Measurements from ENCODE around the gene ALPI. TPM values are rescaled to one million over a fixed set of nuclear protein-coding genes. Genes with fewer than 3 reads are reported as not detected.

ALPI gene
- total RNA-seq, 4 donors from 2014 or later = not detected

DNA sequence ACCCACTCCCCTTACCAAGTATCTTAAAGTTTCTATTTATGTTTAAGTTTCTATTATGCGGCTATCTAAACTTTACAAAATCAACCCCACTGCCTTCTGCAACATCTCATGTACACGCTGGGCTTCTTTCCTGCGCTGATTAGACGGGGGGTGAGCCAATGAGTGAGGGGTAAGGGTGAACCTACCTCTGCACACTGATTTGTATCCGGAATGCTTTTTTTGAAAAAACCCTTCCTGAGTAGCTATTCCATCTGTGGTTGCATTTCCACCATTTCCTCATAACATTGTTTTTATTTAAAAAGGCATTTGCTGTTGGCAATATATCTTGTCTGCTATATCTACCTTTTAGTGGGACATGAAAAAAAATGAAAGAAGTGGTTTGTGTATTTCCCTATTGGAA lies 43.0 kb upstream of the ALPI start:
- TF ChIP-seq, protein P1, sequence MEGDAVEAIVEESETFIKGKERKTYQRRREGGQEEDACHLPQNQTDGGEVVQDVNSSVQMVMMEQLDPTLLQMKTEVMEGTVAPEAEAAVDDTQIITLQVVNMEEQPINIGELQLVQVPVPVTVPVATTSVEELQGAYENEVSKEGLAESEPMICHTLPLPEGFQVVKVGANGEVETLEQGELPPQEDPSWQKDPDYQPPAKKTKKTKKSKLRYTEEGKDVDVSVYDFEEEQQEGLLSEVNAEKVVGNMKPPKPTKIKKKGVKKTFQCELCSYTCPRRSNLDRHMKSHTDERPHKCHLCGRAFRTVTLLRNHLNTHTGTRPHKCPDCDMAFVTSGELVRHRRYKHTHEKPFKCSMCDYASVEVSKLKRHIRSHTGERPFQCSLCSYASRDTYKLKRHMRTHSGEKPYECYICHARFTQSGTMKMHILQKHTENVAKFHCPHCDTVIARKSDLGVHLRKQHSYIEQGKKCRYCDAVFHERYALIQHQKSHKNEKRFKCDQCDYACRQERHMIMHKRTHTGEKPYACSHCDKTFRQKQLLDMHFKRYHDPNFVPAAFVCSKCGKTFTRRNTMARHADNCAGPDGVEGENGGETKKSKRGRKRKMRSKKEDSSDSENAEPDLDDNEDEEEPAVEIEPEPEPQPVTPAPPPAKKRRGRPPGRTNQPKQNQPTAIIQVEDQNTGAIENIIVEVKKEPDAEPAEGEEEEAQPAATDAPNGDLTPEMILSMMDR (IDR thresholded peaks at IDR 0.05) = no peak
- DNase-seq (ENCODE audit: low spot score) (no peak), ATAC-seq (ENCODE audit: low FRiP score) (no peak)

DNA sequence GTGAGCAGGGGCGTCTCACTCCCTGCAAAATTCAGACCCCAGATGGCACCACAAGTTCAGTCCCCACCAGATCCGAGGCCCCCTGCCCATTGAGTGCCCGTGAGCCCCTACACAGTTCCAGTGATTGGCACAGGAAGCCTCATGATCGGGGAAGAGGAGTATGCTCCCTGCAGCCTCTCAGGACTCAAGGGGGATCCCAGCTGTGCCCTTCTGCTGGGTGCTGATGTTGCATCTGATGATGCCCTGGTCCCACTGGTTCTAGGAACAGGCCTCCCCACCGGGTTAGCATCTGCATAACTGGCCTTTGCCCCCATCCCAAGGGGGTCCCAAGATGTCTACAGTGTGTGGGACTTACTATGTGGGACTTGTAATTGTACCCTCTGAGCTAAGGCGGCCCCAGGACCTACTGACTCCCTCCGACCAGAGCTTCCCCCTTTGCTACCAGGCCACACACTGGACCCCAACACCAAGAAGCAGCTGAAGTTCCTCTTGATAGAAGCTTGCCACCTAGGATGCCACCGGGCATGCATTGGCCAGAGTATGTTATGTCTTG lies 40.7 kb upstream of the ALPI start:
- ATAC-seq (ENCODE audit: low FRiP score) (no peak), DNase-seq (ENCODE audit: low spot score) (no peak)
- TF ChIP-seq, protein P1 (IDR thresholded peaks at IDR 0.05) = no peak

DNA sequence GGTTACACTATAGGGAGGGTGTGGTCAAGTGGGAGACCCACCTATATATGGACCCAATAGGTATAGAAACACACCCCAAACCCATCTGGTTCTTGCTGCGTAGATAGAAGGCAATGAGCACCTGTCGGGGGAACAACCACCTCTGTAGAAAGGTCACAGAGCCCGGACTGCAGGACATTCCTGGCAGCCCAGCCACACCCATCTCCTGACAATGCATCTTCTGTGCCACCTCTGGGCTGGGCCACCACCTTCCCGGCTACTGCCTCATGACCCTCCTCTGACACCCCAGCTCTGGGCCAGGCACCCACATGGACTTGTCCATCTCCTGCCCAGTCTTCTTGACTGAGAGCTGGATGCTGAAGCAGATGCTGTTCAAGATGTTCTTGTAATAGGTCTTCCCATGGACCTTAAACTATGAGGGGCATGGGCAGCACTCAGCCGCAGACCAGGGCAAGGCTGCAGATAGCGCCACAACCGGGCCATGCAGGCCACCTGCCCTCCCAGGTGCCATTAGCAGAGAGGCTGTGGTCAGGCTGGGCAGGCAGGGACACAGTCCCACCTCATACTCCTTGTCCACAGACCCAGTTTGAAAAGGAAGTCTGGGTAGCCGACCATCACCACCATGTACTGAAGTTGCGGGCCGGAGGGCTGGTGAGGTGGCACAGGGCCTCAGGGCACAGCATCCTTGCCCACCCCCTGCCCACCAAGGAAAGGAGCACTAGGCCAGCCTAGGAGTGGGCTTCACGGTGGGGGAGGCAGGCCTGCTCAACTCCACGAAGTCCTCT lies 40.0 kb upstream of the ALPI start:
- DNase-seq (ENCODE audit: low spot score) (no peak), ATAC-seq (ENCODE audit: low FRiP score) (no peak)
- TF ChIP-seq, protein P1 (IDR thresholded peaks at IDR 0.05) = no peak

DNA sequence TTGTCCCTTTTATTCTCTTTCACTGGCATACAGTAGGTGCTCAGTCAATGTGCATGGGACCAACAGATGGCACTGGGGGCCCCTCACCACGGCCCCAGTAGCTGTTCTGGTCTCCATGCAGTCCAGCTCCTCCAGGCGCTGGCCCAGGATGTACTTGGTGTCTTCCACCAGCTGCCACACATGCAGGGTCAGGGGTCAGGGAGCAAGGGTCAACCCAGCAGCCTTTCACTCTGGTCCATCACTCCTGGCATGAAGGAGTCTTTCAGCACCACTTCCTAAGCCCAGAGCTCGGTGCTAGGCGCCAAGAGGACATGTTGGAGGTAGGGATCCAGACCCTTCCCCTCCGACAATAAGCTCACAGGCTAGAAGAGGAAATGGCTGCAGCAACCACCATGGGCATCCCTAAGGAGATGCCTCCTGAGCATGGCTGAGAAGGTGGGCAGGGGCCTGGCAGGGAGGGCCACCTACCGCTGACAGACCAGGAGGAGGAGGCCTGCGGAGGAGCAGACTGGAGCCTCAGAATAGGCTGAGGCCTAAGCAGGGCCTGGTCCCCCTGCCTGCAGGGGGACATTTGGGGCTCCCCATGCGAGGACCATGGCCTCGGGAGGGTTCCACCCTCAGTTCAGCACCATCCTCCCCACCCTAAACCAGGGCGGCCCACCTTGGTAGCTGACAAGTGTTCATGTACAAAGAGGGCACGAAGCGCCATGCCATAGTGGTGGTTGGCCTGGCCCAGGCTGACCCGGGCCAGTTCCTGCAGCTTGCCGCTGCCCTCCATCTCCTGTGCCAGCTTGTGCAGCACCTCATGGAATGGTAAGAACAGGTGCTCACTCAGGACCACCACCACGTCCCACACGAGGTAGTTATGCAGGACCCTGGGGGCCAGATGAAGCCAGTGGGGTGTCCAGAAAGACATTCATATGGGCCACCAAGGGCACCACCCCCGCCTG lies 39.2 kb upstream of the ALPI start:
- ATAC-seq (ENCODE audit: low FRiP score) = no peak
- TF ChIP-seq, protein P1 (IDR thresholded peaks at IDR 0.05) = no peak
- DNase-seq (ENCODE audit: low spot score) = no peak

DNA sequence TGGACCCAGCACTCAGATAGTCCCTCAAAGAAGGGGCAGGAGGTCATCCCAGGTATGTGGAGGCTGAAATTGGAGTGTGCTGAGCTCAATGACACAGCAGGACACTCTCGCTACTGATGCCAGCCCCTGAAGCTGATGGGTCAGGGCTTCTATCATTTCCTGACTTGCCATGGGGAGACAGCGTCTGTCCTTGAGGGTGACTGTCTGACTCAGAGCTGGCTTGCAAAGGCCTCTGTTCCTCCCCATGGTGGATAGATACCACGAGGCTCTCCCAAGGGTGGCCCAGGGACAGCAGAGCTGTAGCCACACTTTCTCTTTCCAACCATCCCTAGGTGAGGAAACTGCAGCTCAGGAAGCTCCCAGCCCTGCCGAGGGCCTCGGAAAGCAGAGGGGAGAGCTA lies 38.5 kb upstream of the ALPI start:
- TF ChIP-seq, protein P1 (IDR thresholded peaks at IDR 0.05) = no peak
- DNase-seq (ENCODE audit: low spot score) = no peak
- no peak for ATAC-seq (ENCODE audit: low FRiP score)

DNA sequence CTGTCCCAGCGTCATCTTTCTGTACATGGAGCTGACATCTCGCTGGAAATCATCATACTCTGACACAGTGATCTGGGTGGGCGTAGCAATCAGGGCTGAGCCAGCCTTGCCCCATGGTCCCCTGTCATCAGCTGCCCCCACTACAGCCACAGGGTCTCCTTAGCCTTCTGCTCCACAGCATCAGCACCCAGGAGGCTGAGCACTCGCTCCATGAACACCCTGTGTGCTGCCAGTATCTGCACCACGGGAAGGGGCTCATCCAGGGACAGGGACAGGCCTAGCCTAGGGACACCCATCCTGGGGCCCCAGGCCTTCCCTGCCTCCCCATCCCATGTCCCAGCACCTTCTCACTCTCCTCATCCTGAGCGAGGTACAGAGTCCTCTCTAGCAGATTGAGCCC lies 37.9 kb upstream of the ALPI start:
- DNase-seq (ENCODE audit: low spot score) (no peak), ATAC-seq (ENCODE audit: low FRiP score) (no peak)
- TF ChIP-seq, protein P1 (IDR thresholded peaks at IDR 0.05) = no peak
